ENCODE data around the gene KBTBD12.
"Not testable (repeated sequence)": the region's sequence is repeated elsewhere in the genome, so short reads cannot be mapped to it uniquely, and the experiment has no call there.

Gene KBTBD12, protein sequence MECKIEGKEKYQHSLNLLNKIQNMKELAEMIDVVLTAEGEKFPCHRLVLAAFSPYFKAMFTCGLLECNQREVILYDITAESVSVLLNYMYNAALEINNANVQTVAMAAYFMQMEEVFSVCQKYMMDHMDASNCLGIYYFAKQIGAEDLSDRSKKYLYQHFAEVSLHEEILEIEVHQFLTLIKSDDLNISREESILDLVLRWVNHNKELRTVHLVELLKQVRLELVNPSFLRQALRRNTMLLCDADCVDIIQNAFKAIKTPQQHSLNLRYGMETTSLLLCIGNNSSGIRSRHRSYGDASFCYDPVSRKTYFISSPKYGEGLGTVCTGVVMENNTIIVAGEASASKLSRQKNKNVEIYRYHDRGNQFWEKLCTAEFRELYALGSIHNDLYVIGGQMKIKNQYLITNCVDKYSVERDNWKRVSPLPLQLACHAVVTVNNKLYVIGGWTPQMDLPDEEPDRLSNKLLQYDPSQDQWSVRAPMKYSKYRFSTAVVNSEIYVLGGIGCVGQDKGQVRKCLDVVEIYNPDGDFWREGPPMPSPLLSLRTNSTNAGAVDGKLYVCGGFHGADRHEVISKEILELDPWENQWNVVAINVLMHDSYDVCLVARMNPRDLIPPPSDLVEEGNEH

DNA sequence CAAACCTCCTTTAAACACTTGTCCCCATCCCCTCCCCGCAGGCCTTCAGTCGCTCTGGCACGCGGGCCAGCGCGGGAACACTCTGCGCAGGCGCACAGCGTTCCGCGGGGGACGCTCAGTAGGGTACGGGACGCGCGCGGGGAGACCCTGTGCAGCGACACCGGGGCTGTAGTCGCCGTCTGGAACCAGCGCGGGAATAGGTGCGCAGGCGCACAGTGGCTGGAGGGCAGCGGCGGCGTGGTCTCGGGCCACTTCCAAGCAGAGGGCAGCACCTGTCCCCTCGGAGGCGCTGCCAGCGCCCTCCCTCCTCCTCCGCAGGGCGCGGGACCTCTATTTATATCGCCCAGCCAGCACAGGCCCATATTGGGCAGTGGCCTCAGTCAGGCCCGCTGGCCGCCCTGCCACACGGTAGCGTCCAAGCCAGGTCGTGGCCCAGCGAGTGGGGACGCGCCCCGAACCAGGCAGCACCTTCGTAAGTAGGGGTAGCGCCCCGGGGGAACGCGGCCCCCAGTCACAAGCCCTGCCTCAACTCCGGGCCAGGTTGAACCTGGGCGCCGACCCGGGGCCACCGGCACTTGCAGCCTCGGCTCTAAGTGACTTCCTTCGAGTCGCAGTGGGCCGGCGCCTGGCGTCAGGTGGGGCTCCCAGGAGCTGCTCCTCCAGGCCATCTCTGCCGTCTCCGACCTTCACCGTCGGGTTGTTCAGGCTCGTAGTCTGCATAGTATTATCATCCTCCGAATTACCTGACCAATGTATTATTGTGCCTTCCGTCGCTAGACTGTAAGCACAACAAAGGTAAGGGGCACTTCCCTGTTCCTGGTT lies at the start of gene KBTBD12:
KBTBD12 (plus strand) TSS at position 118 of the 822 bp plus-strand sequence. CDS start 7,830 bp downstream, outside the sequence.
- Histone ChIP-seq H3K36me3 (ENCODE audit: insufficient read depth, low read length) (no peaks in the 10 kb centered on the region), H3K9me3 (ENCODE audit: low read depth, low read length) (0 out of 2 replicates have a peak, but pooled peaks cover 3% of the 10 kb centered on the region), H3K27ac (no peak within 1 kb of the TSS), H3K9ac (ENCODE audit: insufficient read length) (no peak within 1 kb of the TSS), H3K4me3 (peak within 1 kb of the TSS; percentile 23; the same call in 1 of the 2 replicates)
- no peak for DNase-seq (ENCODE audit: low read depth, low spot score)
- TF ChIP-seq EZH2 (IDR thresholded peaks at IDR 0.05) (peak; percentile 26), FOXP2 (optimal IDR thresholded peaks at IDR 0.05; ENCODE audit: control extremely low read depth, extremely low read length, insufficient read depth) (no peak)

DNA sequence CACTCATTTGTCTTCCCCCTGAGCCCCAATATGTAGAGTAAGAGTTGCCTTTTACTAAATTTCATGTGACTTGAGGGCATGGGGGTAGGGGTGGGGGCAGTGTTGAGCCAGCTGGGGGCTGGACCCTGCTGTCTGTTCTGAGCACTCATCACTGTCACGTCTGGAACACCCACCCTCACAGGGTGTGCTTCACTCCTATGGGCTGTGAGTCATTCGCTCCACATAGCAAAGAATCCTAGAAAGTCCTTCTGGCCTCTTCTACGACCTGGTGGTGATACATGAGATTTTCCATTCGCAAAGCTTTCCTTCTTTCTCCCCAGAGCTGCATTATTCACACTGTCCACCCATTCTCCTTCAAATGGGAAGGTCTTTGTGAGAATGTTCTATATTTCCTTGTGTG lies 49.1 kb upstream of the KBTBD12 start:
- Histone ChIP-seq H3K27ac (no peak overlapping the region), H3K9me3 (ENCODE audit: low read depth, low read length) (no peaks in the 10 kb centered on the region), H3K4me3 (no peak overlapping the region), H3K36me3 (ENCODE audit: insufficient read depth, low read length) (no peaks in the 10 kb centered on the region), H3K9ac (ENCODE audit: insufficient read length) (no peak overlapping the region)
- DNase-seq (ENCODE audit: low read depth, low spot score), result no peak
- TF ChIP-seq FOXP2 (optimal IDR thresholded peaks at IDR 0.05; ENCODE audit: control extremely low read depth, extremely low read length, insufficient read depth), result no peak
- TF ChIP-seq EZH2 (IDR thresholded peaks at IDR 0.05), result no peak
- no peak for TF ChIP-seq POLR2AphosphoS5 (IDR thresholded peaks at IDR 0.05; ENCODE audit: borderline replicate concordance, low read depth, low read length)

DNA sequence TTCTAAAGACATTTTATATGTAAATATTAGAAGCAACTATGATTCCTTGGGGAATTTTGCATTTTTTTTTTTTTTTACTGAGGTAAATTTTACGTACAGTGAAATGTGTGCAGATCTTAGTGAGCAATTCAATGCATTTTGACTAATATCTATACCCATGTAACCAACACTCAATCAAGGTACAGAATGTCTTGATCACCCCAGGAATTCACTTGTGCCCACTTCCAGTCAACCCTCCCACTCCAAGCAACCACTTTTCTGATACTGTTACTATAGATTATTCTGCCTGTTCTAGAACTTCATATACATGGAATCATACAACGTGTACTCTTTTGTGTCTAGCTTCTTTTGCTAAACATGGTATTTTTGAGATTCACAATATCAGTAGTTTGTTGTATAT lies 47.6 kb upstream of the KBTBD12 start:
- Histone ChIP-seq H3K27ac (no peak overlapping the region), H3K36me3 (ENCODE audit: insufficient read depth, low read length) (no peaks in the 10 kb centered on the region), H3K9ac (ENCODE audit: insufficient read length) (no peak overlapping the region), H3K9me3 (ENCODE audit: low read depth, low read length) (no peaks in the 10 kb centered on the region), H3K4me3 (no peak overlapping the region)
- TF ChIP-seq EZH2 (IDR thresholded peaks at IDR 0.05) (no peak), POLR2AphosphoS5 (IDR thresholded peaks at IDR 0.05; ENCODE audit: borderline replicate concordance, low read depth, low read length) (no peak), FOXP2 (optimal IDR thresholded peaks at IDR 0.05; ENCODE audit: control extremely low read depth, extremely low read length, insufficient read depth) (no peak)
- DNase-seq (ENCODE audit: low read depth, low spot score), result no peak

GRCh38 chr3:127867986-127868385 lies 47.0 kb upstream of the KBTBD12 start:
- Histone ChIP-seq H3K9me3 (ENCODE audit: low read depth, low read length) (no peaks in the 10 kb centered on the region), H3K36me3 (ENCODE audit: insufficient read depth, low read length) (no peaks in the 10 kb centered on the region), H3K27ac (no peak overlapping the region), H3K9ac (ENCODE audit: insufficient read length) (no peak overlapping the region), H3K4me3 (no peak overlapping the region)
- DNase-seq (ENCODE audit: low read depth, low spot score), result no peak
- TF ChIP-seq FOXP2 (optimal IDR thresholded peaks at IDR 0.05; ENCODE audit: control extremely low read depth, extremely low read length, insufficient read depth) (no peak), EZH2 (IDR thresholded peaks at IDR 0.05) (no peak), POLR2AphosphoS5 (IDR thresholded peaks at IDR 0.05; ENCODE audit: borderline replicate concordance, low read depth, low read length) (no peak)

- no peak overlapping the region for H3K4me3 ChIP-seq
- no peaks in the 10 kb centered on the region for H3K36me3 ChIP-seq (ENCODE audit: insufficient read depth, low read length)
- no peak overlapping the region for H3K9ac ChIP-seq (ENCODE audit: insufficient read length)
- no peak for DNase-seq (ENCODE audit: low read depth, low spot score)
- no peak overlapping the region for H3K27ac ChIP-seq
- TF ChIP-seq FOXP2 (optimal IDR thresholded peaks at IDR 0.05; ENCODE audit: control extremely low read depth, extremely low read length, insufficient read depth) (no peak), EZH2 (IDR thresholded peaks at IDR 0.05) (no peak), POLR2AphosphoS5 (IDR thresholded peaks at IDR 0.05; ENCODE audit: borderline replicate concordance, low read depth, low read length) (no peak)
- H3K9me3 ChIP-seq (ENCODE audit: low read depth, low read length), result no peaks in the 10 kb centered on the region
These were observed 44.9 kb upstream of the KBTBD12 start for GRCh38 chr3:127870156-127870555.

DNA sequence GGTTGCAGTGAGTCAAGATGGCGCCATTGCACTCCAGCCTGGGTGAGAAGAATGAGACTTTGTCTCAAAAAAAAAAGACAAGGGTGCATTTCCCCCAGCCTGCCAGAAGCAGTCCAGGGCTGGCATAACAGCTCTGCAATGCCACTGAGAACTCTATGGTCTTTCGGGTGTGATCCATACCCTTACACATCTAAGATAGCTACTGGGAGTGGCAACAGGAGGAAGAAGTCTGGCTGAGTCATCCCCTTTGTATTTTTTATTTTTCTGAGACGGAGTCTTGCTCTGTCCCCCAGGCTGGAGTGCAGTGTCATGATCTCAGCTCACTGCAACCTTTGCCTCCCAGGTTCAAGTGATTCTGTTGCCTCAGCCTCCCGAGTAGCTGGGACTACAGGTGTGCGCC lies 40.9 kb upstream of the KBTBD12 start:
- H3K36me3 ChIP-seq (ENCODE audit: insufficient read depth, low read length); DNase-seq (ENCODE audit: low read depth, low spot score); H3K9me3 ChIP-seq (ENCODE audit: low read depth, low read length); H3K27ac ChIP-seq; H3K4me3 ChIP-seq; H3K9ac ChIP-seq (ENCODE audit: insufficient read length): not testable (repeated sequence)

DNA sequence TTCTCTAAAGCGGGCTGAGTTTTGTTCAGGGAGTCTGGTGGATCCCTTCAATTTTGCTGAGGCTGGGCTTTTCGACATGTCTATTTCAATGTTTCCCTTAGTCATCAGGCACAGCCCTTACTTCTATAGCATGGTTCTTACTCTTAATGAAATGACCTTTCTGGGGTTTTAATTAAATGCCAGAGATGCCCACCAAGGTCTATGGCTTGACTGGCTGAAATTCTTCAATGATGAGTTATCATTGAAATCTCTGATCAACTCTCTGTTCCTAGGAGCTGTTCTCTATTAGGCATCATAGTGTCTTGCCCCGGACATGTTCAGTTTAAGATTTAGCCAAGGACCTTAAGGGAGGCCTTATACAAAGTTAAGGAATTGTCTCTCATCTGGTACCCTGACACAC lies 33.4 kb upstream of the KBTBD12 start:
- H3K4me3 ChIP-seq, result no peak overlapping the region

GRCh38 chr3:127884041-127884440 lies 31.0 kb upstream of the KBTBD12 start:
- Histone ChIP-seq H3K4me3 (no peak overlapping the region), H3K36me3 (ENCODE audit: insufficient read depth, low read length) (no peaks in the 10 kb centered on the region), H3K27ac (no peak overlapping the region), H3K9me3 (ENCODE audit: low read depth, low read length) (no peaks in the 10 kb centered on the region), H3K9ac (ENCODE audit: insufficient read length) (no peak overlapping the region)
- no peak for DNase-seq (ENCODE audit: low read depth, low spot score)
- no peak for TF ChIP-seq POLR2AphosphoS5 (IDR thresholded peaks at IDR 0.05; ENCODE audit: borderline replicate concordance, low read depth, low read length)
- no peak for TF ChIP-seq EZH2 (IDR thresholded peaks at IDR 0.05)
- TF ChIP-seq FOXP2 (optimal IDR thresholded peaks at IDR 0.05; ENCODE audit: control extremely low read depth, extremely low read length, insufficient read depth), result no peak

More for the DNA sequence above, 33.4 kb upstream of the KBTBD12 start:
- Histone ChIP-seq H3K9ac (ENCODE audit: insufficient read length) (no peak overlapping the region), H3K9me3 (ENCODE audit: low read depth, low read length) (no peaks in the 10 kb centered on the region), H3K36me3 (ENCODE audit: insufficient read depth, low read length) (no peaks in the 10 kb centered on the region), H3K27ac (no peak overlapping the region)
- no peak for TF ChIP-seq FOXP2 (optimal IDR thresholded peaks at IDR 0.05; ENCODE audit: control extremely low read depth, extremely low read length, insufficient read depth)
- TF ChIP-seq EZH2 (IDR thresholded peaks at IDR 0.05), result no peak
- TF ChIP-seq POLR2AphosphoS5 (IDR thresholded peaks at IDR 0.05; ENCODE audit: borderline replicate concordance, low read depth, low read length), result no peak
- DNase-seq (ENCODE audit: low read depth, low spot score), result no peak
